Effector memory CD4-positive, alpha-beta T cell (primary cell): ENCODE data around the gene SLC40A1.

Experiments used
- DNase-seq, 3 donors: peaks; one replicate each; pipeline ENCODE4 v3.0.0-alpha.2; 2020
- H3K27ac ChIP-seq: 2 replicates; pipeline ENCODE4 v1.7.0; 2013; ENCODE audit warnings: mild to moderate bottlenecking, low read length, moderate library complexity; ENCODE audit not compliant: insufficient read depth, poor library complexity, severe bottlenecking
- H3K27me3 ChIP-seq: replicated peaks from 2 replicates; pipeline ENCODE4 v1.7.0; 2013; ENCODE audit warnings: mild to moderate bottlenecking, low read length; ENCODE audit not compliant: insufficient read depth, control insufficient read depth, poor library complexity, severe bottlenecking
- H3K36me3 ChIP-seq: 2 replicates; pipeline ENCODE4 v1.7.0; 2013; ENCODE audit warnings: mild to moderate bottlenecking, low read length, moderate library complexity; ENCODE audit not compliant: control insufficient read depth, insufficient read depth
- H3K4me1 ChIP-seq: 2 replicates; pipeline ENCODE4 v1.7.0; 2013; ENCODE audit warnings: low read length, mild to moderate bottlenecking; ENCODE audit not compliant: control insufficient read depth, insufficient read depth, poor library complexity, severe bottlenecking
- H3K4me3 ChIP-seq: 2 replicates; pipeline ENCODE4 v1.7.0; 2013; ENCODE audit warnings: low read length, low read depth, mild to moderate bottlenecking; ENCODE audit not compliant: insufficient read depth, poor library complexity, severe bottlenecking
- H3K9me3 ChIP-seq: 2 replicates; pipeline ENCODE4 v1.7.0; 2013; ENCODE audit warnings: mild to moderate bottlenecking, low read length, moderate library complexity; ENCODE audit not compliant: control insufficient read depth

Gene SLC40A1

DNA sequence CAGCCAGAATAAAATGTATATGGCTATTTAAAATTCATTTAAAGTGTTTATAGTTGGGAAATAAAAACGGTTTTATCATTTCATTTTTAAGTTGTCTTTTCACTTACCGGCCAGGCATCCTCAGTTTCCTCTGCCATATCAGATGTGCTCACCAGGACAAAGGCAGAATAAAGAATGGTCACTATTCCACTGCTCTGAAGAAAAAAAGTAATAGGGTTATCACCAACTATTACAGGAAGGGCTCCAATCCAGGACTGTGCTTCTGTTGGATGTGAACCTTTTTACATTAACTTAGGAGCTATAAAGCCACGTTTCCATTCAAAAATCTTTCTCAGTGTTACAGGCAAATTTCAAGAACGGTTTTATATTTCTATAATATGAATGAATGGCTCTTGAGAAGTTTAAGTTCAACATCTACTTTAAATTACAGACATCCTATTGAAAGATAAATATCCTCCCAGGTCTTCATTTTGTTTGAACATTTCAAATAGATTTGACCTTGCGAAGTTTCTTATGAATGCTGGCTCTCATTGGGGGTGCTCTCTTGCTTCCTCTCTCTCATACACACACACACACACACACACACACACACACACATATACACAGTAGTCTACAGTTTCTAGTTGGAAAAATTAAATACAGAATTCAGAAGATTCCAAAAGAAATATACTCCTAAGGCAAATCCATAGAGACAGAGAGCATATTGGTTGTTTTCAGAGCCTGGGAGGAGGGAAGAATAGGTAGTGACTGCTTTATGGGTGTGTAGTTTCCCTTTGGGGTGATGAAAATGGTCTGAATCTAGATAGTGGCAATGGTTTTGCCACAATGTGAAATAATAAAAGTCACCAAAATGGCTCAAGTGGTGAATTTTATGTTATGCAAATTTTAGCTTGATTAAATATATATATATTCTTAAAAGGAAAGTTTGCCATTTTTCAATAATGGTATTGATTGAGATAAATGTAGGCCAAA, 2.9 kb upstream of the SLC40A1 start:
- Histone ChIP-seq H3K9me3 (no peaks in the 10 kb centered on the region), H3K4me1 (peaks cover 8% of the 10 kb centered on the region), H3K27ac (no peak overlapping the region), H3K27me3 (no peaks in the 10 kb centered on the region), H3K4me3 (no peak overlapping the region), H3K36me3 (no peaks in the 10 kb centered on the region)
- DNase-seq = no peak

DNA sequence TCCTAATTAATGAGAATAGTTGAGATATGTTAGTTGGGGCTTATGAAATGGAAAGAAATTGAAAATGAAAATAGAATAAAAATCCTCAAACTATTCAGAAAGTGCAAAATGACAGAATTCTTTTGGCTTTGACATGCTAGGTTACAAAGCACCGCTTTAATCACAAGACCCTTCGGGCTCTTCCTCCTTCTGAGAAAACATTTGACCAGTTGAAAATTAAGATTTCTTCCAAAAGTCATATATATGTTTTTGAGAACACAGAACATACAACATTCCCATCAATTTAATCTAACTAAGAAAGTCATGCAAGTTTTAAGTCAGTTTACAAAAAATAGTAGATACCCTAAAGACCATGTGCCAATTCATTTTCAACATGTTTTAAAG, 2.2 kb upstream of the SLC40A1 start:
- Histone ChIP-seq H3K27ac (no peak overlapping the region), H3K27me3 (no peaks in the 10 kb centered on the region), H3K36me3 (no peaks in the 10 kb centered on the region), H3K4me1 (peaks cover 8% of the 10 kb centered on the region), H3K4me3 (no peak overlapping the region), H3K9me3 (no peaks in the 10 kb centered on the region)
- no peak for DNase-seq

DNA sequence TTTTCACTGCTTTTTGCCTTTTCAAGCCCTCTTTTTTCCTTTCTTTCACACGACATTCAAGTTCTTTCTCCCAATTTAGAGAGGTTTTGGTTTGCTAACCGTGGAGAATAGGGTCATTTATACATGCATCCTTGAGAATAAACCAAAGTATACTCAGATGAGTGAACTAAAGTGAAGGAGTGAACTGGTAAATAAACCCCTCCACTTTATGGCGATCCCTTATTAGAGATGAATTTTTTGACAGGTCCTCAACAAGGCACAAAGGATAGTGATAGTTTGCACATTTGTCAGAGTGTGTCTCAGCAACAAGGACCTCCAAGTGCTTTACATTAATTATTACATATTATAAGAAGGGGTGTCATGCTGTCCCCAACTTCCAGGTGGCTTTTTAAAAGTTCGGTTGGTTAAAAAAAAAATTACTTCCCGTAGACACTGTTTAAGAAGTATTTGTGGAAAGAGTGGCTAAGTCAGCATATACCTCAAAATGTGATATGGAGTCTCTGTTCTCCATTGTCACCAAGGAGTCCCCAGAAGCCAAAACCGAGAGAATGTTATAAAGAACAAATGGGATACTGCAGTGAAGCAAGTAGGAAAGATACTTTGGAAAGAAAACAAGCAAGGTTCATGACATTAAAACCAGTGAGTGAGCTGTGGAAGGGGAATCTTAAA, 1.7 kb upstream of the SLC40A1 start:
- DNase-seq = no peak
- no peak overlapping the region for H3K27ac ChIP-seq
- no peaks in the 10 kb centered on the region for H3K9me3 ChIP-seq
- H3K27me3 ChIP-seq = no peaks in the 10 kb centered on the region
- peaks cover 10% of the 10 kb centered on the region for H3K4me1 ChIP-seq
- no peak overlapping the region for H3K4me3 ChIP-seq
- no peaks in the 10 kb centered on the region for H3K36me3 ChIP-seq

DNA sequence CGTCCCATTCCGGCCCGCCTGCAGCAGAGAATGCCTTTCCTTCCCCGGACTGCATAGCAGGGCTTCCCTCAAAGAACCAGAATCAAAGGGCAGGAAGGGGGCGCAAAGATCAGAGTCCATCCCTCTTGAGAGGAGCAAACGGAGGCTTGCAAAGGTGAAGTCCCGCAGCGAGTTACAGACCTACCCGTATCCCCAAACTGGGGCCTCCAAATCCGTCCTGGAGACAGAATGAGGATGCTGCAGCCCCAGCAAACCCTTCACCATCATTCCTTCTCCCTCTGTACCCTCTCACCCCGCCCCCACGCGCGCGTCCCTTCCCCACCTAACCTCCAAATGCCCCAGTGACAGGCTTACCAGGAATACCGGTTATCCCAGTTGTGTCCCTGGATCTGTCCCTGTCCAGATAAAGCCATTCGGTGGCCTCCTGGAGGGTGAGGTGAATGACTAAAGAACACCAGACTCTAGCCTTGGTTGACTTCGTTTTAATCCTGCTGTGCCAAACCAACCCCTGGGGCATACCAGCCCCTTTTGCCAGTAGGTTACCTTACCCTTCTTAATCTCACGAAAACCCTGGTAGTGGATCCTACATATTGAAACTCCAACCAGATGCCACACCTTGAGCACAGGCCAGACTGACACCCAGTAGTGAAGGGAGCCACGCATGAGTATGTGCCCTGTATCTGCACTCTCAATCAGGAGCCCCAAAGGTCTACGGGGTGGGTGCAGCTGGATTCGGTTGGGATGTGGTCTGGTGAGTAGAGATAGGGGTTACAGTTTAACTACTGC, 961 bp upstream of the SLC40A1 start:
- Histone ChIP-seq H3K4me3 (peak overlapping the region; percentile 60), H3K27me3 (no peaks in the 10 kb centered on the region), H3K36me3 (no peaks in the 10 kb centered on the region), H3K27ac (peak overlapping the region; percentile 76), H3K9me3 (no peaks in the 10 kb centered on the region), H3K4me1 (peaks cover 14% of the 10 kb centered on the region)
- no peak for DNase-seq

DNA sequence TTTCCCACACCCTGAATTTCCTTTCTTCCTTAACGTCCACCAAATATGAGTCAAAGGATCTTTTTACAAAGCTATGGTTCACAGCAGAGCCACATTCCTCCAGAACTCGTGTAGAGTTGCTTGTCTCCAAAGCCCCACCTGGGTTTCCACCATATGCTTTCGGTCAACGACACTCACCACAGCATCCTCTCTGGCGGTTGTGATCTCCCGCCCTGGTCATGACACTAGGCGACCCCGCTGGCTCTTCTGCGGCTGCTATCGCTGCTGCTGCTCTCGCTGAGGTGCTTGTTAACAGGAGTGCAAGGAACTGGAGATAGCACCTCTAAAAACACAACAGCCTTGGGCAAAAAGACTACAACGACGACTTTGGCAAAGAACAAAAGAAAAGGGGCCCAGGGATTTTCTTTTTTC, 340 bp downstream of the SLC40A1 start:
- peak in 1 of 3 donors; percentile 7 for DNase-seq
- Histone ChIP-seq H3K36me3 (no peaks in the 10 kb centered on the region), H3K4me3 (peak overlapping the region; percentile 60), H3K9me3 (no peaks in the 10 kb centered on the region), H3K27me3 (no peaks in the 10 kb centered on the region), H3K4me1 (peaks cover 20% of the 10 kb centered on the region), H3K27ac (peak overlapping the region; percentile 76)

DNA sequence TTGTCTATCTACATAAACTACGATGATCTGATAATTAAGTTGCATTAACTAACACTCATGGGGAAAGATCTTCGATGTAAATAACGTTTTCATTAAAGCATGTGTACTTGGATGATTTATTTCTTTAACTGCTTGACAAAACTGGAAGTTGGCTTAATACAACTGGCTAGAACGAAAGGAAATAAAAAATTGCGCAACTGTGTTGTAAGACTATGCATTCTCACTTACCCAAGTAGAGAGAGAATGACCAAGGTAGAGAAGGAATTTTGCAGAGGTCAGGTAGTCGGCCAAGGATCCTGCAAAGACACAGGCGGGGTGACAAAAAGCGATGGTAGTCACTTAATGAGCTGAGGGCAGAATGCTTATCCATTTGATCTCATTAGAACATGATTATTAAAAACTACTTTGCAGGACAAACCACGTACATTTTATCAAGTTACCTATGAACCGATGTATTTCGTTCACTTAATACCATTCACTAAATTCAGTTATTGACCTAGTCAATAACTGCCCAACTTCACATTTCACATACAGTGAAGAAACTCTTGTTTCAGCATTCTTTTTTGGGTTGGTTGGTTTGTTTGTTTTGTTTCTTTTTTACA, 900 bp downstream of the SLC40A1 start:
- H3K36me3 ChIP-seq = no peaks in the 10 kb centered on the region
- H3K4me3 ChIP-seq = peak overlapping the region; percentile 60
- DNase-seq = no peak
- H3K27me3 ChIP-seq = no peaks in the 10 kb centered on the region
- no peaks in the 10 kb centered on the region for H3K9me3 ChIP-seq
- H3K27ac ChIP-seq = peak overlapping the region; percentile 76
- H3K4me1 ChIP-seq = peaks cover 20% of the 10 kb centered on the region

DNA sequence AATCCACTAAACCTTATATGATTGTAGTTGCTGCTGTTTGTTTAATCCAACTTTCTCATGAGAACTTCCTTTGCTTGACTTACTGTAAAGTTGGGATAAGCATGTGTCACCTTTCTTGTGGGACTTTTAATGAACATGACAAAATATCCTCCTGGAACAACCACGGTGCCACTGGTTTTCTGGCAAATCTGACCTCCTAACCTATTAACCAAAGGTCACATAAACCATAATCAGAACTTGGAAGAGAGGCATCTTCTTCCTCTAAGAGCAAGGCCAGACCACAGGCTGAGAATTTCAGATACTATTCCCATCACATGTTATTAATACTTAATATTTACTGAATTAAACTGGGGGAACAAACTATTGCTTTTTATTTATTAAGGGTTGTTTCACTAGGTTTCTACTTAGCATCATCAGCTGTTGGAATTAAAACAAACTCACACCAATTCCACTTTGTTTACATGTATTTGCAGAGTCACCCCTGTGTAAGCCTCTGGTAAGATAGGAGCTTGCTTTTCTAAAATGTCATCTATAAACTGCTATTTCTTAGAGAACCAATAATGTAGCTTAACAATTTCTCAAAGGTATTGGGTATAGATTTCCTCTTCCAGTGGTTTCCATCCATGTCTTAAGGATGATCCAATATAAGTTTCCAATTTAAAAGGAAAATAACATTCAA, 2.2 kb downstream of the SLC40A1 start:
- H3K4me3 ChIP-seq = no peak overlapping the region
- no peaks in the 10 kb centered on the region for H3K36me3 ChIP-seq
- peaks cover 20% of the 10 kb centered on the region for H3K4me1 ChIP-seq
- H3K27me3 ChIP-seq = no peaks in the 10 kb centered on the region
- H3K27ac ChIP-seq = no peak overlapping the region
- no peaks in the 10 kb centered on the region for H3K9me3 ChIP-seq
- DNase-seq = no peak

DNA sequence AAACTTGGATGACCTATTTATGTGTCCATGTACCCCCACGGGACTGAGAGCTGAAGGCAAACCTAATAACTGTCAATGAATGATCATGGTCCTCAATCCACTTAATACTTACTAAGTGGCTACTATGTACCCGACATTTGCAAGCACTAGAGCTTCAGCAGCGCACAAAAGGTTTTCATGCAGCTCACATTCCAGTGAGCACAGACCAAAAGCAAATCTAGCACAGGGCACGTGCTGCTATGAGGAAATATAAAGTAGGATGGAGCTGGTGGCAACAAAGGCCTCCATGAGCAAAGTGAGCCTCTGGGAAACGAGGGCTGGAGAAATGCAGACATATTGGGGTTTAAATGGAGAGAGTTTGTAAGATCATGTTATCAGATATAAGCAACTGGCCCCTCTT, 3.5 kb downstream of the SLC40A1 start:
- Histone ChIP-seq H3K27ac (no peak overlapping the region), H3K27me3 (no peaks in the 10 kb centered on the region), H3K9me3 (no peaks in the 10 kb centered on the region)

DNA sequence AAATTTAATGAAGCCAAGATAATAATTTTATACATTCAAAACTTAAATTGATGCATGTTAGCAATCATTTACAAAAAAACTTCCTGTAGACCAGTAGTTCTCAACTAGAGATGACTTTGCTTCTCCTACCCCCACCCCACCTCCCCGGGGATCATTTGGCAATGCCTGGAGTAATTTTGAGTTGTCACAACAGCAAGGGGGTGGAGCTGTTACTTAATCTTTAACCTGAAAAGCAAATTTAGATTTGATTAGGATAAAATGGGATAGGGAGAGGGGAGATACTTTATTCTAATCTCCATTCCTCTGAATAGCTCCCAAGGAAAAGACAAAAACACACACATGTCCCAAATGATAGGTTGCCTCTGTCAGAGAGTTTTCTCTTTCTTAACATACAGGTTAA, 4.2 kb downstream of the SLC40A1 start:
- Histone ChIP-seq H3K36me3 (no peaks in the 10 kb centered on the region), H3K27me3 (no peaks in the 10 kb centered on the region), H3K27ac (no peak overlapping the region), H3K4me1 (peaks cover 16% of the 10 kb centered on the region), H3K4me3 (no peak overlapping the region), H3K9me3 (no peaks in the 10 kb centered on the region)
- DNase-seq = no peak

More for the DNA sequence above, 3.5 kb downstream of the SLC40A1 start:
- Histone ChIP-seq H3K36me3 (no peaks in the 10 kb centered on the region), H3K4me3 (no peak overlapping the region), H3K4me1 (peaks cover 20% of the 10 kb centered on the region)
- DNase-seq = no peak
